Measurements from ENCODE around the gene PXT1.

Gene PXT1

GRCh38 chr6:36352477-36353157, 90.0 kb downstream of the PXT1 start:
- TF ChIP-seq, protein P1, sequence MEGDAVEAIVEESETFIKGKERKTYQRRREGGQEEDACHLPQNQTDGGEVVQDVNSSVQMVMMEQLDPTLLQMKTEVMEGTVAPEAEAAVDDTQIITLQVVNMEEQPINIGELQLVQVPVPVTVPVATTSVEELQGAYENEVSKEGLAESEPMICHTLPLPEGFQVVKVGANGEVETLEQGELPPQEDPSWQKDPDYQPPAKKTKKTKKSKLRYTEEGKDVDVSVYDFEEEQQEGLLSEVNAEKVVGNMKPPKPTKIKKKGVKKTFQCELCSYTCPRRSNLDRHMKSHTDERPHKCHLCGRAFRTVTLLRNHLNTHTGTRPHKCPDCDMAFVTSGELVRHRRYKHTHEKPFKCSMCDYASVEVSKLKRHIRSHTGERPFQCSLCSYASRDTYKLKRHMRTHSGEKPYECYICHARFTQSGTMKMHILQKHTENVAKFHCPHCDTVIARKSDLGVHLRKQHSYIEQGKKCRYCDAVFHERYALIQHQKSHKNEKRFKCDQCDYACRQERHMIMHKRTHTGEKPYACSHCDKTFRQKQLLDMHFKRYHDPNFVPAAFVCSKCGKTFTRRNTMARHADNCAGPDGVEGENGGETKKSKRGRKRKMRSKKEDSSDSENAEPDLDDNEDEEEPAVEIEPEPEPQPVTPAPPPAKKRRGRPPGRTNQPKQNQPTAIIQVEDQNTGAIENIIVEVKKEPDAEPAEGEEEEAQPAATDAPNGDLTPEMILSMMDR (IDR thresholded peaks at IDR 0.05; ENCODE audit: low read depth, low read length): no peak
- no peak for DNase-seq (ENCODE audit: extremely low read depth, low read depth)

GRCh38 chr6:36350681-36351571, 91.7 kb downstream of the PXT1 start:
- no peak for DNase-seq (ENCODE audit: extremely low read depth, low read depth)
- TF ChIP-seq, protein P1 (IDR thresholded peaks at IDR 0.05; ENCODE audit: low read depth, low read length): no peak

GRCh38 chr6:36350082-36350481, 92.6 kb downstream of the PXT1 start:
- TF ChIP-seq, protein P1 (IDR thresholded peaks at IDR 0.05; ENCODE audit: low read depth, low read length): no peak
- no peak for DNase-seq (ENCODE audit: extremely low read depth, low read depth)

- no peak for DNase-seq (ENCODE audit: extremely low read depth, low read depth)
- TF ChIP-seq, protein P1 (IDR thresholded peaks at IDR 0.05; ENCODE audit: low read depth, low read length): no peak
Observed at GRCh38 chr6:36349240-36349639, 93.4 kb downstream of the PXT1 start.

- TF ChIP-seq, protein P1 (IDR thresholded peaks at IDR 0.05; ENCODE audit: low read depth, low read length): no peak
- DNase-seq (ENCODE audit: extremely low read depth, low read depth): no peak
Observed at GRCh38 chr6:36347621-36348020, 95.0 kb downstream of the PXT1 start.

DNA sequence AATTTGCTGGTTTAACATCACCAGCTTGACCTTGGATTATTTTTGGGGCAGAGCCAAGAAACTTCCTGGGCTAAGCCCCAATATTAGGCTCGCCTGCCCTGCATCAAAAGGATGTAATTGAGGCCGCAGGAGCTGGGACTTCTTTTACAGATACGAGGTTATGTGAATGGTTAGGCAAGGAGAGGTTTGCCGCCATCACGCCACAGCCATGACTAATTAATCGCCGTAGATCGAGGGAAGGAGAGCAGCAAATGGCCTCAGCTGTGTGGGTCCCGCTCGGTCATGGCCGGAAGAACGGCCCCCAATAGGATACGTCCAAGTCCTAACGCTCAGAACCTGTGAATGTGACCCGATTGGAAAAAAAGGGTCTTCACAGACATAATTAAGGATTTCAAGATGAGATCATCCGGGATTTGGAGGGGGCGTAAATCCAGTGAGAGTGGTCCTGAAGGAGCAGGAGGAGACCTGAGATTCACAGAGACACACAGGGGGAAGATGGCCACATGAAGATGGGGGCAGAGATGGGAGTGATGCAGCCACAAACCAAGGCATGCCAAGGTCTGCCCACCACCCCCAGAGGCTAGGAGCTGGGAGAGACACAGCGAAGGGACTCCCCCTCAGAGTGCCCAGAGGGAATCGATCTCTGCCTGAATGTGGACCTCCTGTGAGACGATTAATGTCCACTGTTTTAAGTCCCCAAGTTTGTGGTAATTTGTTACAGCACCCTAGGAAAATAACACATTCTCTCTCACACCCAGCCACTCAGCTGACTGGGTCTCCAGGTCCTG, 96.0 kb downstream of the PXT1 start:
- DNase-seq (ENCODE audit: extremely low read depth, low read depth): no peak
- TF ChIP-seq, protein P1 (IDR thresholded peaks at IDR 0.05; ENCODE audit: low read depth, low read length): no peak

Measured in AG09319 (cell line).